ENCODE measurements around the gene ANKRD12.

The ANKRD12 gene

DNA sequence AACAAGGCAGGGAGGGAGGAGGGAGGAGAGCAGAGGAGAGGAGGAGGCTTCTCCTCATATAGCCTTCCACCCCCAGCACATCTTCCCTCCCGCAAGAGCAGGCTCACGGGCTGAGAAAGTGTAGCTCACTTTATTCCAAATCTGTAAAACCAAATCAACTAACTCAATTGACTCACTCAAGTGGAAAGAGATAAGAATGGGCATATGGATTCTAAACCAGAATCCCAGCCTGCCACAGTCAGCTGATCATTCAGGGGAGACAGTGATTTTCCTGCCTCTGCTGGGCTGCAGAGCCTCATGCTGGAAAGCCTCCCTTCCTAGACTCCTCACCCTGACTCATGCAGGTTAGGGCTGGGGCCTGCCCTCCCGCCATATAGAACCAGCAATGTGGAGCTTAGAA is 193.8 kb downstream of the ANKRD12 start:
- Histone ChIP-seq H3K4me3 (ENCODE audit: low read depth, low read length) (no peak overlapping the region), H3K9me3 (ENCODE audit: control insufficient read depth, insufficient read depth, low read depth, low read length) (no peaks in the 10 kb centered on the region), H3K36me3 (ENCODE audit: control insufficient read depth in 2 of 2, insufficient read depth in 1 of 2, low read length in 2 of 2) (no peaks in the 10 kb centered on the region), H3K27ac (ENCODE audit: extremely low read depth, low read depth, low read length) (no peak overlapping the region), H3K4me1 (ENCODE audit: control insufficient read depth, insufficient read depth, low read length) (no peaks in the 10 kb centered on the region)
- TF ChIP-seq ZNF792 (tag by site-specific recombination; IDR thresholded peaks at IDR 0.05) = no peak
- no peak for TF ChIP-seq ZNF157 (tag by site-specific recombination; IDR thresholded peaks at IDR 0.05)
- no peak for TF ChIP-seq ZNF610 (tag by site-specific recombination; IDR thresholded peaks at IDR 0.05; ENCODE audit: borderline replicate concordance)
- no peak for TF ChIP-seq ZNF184 (tag by site-specific recombination; IDR thresholded peaks at IDR 0.05)
- no peak for TF ChIP-seq ZNF221 (tag by site-specific recombination; IDR thresholded peaks at IDR 0.05; ENCODE audit: borderline replicate concordance)
- TF ChIP-seq ZBTB17 (tag by site-specific recombination; IDR thresholded peaks at IDR 0.05) = no peak
- TF ChIP-seq ZNF248 (tag by site-specific recombination; IDR thresholded peaks at IDR 0.05) = no peak
- no peak for TF ChIP-seq TRIM28 (IDR thresholded peaks at IDR 0.05; ENCODE audit: borderline replicate concordance, low read length)
- no peak for TF ChIP-seq ZBTB21 (tag by site-specific recombination; IDR thresholded peaks at IDR 0.05)
- no peak for TF ChIP-seq EGR2 (tag by site-specific recombination; IDR thresholded peaks at IDR 0.05; ENCODE audit: low read depth)
- TF ChIP-seq, protein P1, sequence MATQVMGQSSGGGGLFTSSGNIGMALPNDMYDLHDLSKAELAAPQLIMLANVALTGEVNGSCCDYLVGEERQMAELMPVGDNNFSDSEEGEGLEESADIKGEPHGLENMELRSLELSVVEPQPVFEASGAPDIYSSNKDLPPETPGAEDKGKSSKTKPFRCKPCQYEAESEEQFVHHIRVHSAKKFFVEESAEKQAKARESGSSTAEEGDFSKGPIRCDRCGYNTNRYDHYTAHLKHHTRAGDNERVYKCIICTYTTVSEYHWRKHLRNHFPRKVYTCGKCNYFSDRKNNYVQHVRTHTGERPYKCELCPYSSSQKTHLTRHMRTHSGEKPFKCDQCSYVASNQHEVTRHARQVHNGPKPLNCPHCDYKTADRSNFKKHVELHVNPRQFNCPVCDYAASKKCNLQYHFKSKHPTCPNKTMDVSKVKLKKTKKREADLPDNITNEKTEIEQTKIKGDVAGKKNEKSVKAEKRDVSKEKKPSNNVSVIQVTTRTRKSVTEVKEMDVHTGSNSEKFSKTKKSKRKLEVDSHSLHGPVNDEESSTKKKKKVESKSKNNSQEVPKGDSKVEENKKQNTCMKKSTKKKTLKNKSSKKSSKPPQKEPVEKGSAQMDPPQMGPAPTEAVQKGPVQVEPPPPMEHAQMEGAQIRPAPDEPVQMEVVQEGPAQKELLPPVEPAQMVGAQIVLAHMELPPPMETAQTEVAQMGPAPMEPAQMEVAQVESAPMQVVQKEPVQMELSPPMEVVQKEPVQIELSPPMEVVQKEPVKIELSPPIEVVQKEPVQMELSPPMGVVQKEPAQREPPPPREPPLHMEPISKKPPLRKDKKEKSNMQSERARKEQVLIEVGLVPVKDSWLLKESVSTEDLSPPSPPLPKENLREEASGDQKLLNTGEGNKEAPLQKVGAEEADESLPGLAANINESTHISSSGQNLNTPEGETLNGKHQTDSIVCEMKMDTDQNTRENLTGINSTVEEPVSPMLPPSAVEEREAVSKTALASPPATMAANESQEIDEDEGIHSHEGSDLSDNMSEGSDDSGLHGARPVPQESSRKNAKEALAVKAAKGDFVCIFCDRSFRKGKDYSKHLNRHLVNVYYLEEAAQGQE (tag by site-specific recombination; IDR thresholded peaks at IDR 0.05) = no peak
- TF ChIP-seq, protein P2, sequence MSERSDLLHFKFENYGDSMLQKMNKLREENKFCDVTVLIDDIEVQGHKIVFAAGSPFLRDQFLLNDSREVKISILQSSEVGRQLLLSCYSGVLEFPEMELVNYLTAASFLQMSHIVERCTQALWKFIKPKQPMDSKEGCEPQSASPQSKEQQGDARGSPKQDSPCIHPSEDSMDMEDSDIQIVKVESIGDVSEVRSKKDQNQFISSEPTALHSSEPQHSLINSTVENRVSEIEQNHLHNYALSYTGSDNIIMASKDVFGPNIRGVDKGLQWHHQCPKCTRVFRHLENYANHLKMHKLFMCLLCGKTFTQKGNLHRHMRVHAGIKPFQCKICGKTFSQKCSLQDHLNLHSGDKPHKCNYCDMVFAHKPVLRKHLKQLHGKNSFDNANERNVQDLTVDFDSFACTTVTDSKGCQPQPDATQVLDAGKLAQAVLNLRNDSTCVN (tag by site-specific recombination; optimal IDR thresholded peaks at IDR 0.05) = no peak
- TF ChIP-seq ZFP37 (tag by site-specific recombination; IDR thresholded peaks at IDR 0.05) = no peak
- TF ChIP-seq, protein P3, sequence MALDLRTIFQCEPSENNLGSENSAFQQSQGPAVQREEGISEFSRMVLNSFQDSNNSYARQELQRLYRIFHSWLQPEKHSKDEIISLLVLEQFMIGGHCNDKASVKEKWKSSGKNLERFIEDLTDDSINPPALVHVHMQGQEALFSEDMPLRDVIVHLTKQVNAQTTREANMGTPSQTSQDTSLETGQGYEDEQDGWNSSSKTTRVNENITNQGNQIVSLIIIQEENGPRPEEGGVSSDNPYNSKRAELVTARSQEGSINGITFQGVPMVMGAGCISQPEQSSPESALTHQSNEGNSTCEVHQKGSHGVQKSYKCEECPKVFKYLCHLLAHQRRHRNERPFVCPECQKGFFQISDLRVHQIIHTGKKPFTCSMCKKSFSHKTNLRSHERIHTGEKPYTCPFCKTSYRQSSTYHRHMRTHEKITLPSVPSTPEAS (tag by site-specific recombination; IDR thresholded peaks at IDR 0.05) = no peak
- no peak for TF ChIP-seq GLIS2 (tag by site-specific recombination; IDR thresholded peaks at IDR 0.05)
- TF ChIP-seq, protein P4, sequence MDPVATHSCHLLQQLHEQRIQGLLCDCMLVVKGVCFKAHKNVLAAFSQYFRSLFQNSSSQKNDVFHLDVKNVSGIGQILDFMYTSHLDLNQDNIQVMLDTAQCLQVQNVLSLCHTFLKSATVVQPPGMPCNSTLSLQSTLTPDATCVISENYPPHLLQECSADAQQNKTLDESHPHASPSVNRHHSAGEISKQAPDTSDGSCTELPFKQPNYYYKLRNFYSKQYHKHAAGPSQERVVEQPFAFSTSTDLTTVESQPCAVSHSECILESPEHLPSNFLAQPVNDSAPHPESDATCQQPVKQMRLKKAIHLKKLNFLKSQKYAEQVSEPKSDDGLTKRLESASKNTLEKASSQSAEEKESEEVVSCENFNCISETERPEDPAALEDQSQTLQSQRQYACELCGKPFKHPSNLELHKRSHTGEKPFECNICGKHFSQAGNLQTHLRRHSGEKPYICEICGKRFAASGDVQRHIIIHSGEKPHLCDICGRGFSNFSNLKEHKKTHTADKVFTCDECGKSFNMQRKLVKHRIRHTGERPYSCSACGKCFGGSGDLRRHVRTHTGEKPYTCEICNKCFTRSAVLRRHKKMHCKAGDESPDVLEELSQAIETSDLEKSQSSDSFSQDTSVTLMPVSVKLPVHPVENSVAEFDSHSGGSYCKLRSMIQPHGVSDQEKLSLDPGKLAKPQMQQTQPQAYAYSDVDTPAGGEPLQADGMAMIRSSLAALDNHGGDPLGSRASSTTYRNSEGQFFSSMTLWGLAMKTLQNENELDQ (tag by site-specific recombination; IDR thresholded peaks at IDR 0.05; ENCODE audit: low read depth) = no peak
- no peak for TF ChIP-seq KLF8 (tag by site-specific recombination; IDR thresholded peaks at IDR 0.05)
- no peak for TF ChIP-seq WT1 (tag by site-specific recombination; IDR thresholded peaks at IDR 0.05)
- no peak for TF ChIP-seq ZNF561 (tag by site-specific recombination; IDR thresholded peaks at IDR 0.05; ENCODE audit: borderline replicate concordance)
- CTCF ChIA-PET = interaction anchor here (0.7 to 1.0 kb wide), 2 partner anchors 8 to 187 kb away, joined by 3 read pairs; no protein-coding TSS in a partner anchor
- POLR2A ChIA-PET = no interaction called here

Measured in HEK293 (cell line).